ENCODE results near the gene ACIN1.

ACIN1 gene

GRCh38 chr14:23078692-23079116 is 16.2 kb downstream of the ACIN1 start:
- DNase-seq (ENCODE audit: low spot score): no peak

DNA sequence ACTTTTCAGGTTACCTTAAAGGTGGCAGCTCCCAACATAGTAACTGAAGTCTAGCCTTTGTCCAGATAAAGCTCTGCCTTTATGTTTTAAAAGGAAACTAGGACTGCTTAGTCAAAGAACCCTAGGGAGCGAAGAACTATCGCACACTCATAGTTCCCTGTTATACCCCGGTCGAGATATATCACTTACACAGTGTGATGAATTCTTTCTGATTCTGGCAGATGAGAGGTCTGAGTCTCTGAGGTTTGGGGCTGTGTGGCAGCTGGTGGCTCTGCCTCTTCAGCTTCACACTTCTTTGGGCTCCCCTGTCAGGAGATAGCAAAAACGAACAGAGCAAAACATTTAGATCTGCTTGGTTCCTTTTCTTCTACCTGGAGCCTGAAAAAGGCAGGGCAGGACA is 17.0 kb downstream of the ACIN1 start:
- DNase-seq (ENCODE audit: low spot score): no peak

DNA sequence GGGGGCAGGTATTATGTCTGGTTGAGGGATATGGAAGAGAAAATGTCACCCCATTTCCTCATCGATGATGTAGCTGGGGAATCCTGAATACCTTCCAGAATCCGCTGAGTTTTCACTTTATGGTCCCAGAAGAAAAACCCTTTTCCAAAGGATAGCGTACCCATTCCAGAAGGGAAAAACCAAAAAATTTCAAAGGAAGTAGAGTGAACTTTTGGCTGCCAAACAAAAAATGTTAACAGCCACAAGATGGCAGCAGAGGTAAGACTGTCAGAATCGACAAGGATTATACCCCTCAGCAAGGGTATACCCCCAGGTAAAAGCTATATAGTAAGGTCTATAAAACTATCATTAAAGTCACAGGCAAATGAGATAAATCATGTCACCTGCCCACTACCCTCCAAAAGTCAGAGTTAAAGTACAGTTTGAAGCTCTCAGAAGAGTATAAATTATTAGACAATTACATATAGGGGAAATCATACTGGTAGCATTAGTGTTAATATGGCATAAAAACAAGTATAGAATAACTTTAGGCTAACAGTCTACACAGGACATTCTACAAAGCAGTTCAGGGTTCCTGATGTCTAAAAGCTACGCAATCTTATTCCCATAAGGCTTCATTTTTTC is 18.0 kb downstream of the ACIN1 start:
- DNase-seq (ENCODE audit: low spot score): no peak

- no peak for DNase-seq (ENCODE audit: low spot score)
Measured at GRCh38 chr14:23074906-23075305, 20.0 kb downstream of the ACIN1 start.

GRCh38 chr14:23071921-23072539 is 22.9 kb downstream of the ACIN1 start:
- DNase-seq (ENCODE audit: low spot score): no peak

DNA sequence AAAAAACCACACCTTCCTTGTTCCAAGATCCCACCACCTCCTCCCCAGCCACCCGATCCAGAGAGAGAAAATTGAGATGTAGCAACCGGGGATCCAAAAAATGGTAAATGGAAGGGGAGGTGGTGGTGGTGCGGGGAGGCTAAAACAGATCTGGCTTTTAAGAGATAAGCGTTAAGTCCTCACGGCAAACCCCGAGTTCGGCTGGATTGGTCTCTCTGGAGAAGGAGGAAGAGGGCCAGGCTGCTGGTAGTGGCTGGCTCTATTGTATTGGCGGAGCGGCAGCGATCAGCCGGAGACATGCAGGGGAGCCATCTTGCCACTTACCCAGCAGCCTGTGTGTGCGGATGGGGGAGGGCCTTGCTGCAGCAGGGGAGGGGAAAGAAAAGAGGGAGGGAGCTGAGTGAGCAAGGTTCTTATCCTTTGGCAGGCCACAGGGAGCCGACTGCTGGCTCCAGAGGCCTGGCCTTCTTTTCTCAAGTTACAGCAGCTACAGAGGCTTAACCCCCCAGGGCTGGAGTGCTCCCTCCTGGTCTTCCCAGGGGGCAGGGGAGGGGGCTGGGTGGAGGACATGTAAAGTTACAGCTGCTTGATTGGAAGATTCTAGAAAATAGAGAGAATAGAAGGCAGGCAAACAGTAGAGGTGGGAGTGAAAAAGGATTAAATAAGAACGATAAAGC is 23.6 kb downstream of the ACIN1 start:
- peak; percentile 88 for DNase-seq (ENCODE audit: low spot score)

GRCh38 chr14:23070262-23071129 is 24.4 kb downstream of the ACIN1 start:
- DNase-seq (ENCODE audit: low spot score): no peak

- no peak for DNase-seq (ENCODE audit: low spot score)
Measured at GRCh38 chr14:23069413-23069806, 25.5 kb downstream of the ACIN1 start.

- DNase-seq (ENCODE audit: low spot score): peak; percentile 90
Measured at GRCh38 chr14:23068789-23069412, 26.0 kb downstream of the ACIN1 start.

DNA sequence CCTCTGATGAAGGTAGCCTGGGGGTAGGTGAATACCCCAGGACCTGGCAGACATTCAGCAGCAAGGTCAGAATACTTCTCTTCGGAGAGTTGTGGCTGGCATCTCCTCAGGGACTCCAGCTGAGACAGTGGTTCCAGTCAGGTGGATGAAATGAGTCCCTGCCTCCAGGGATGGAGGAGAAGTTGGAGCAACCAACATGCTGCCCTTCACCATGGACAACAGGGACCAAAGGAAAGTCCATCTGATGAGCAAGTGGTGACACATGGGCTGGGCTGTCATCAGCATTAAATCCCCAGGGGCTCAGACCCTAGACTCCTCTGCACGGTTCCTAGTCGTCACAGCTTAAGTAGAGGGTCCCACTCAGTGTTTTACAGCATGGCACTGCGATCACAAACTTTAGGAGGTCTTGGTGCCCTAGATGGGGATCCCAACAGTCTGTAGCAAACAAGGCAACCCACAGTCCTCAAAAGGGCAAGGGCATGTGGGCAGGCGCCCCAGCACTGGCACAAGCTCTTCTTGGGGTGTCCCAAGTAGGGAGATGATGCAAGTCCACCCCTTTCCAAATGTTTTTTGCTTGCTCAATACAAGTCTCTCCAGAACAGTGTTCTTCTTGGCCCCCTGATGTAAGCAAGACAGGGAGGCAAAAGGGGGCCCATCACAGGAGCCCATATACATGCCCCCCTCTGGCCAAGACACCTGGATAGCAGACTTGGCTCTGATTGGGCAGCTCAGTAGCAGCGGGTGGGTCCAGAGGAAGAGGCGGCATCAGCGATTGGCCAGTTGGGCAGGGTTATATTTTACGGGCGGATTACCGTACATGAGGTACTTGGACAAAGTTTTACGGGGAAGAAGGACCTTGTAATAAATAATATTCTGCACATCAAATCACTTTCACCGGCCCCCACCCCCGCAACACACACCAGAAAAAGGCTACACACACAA is 26.8 kb downstream of the ACIN1 start:
- DNase-seq (ENCODE audit: low spot score): no peak

DNA sequence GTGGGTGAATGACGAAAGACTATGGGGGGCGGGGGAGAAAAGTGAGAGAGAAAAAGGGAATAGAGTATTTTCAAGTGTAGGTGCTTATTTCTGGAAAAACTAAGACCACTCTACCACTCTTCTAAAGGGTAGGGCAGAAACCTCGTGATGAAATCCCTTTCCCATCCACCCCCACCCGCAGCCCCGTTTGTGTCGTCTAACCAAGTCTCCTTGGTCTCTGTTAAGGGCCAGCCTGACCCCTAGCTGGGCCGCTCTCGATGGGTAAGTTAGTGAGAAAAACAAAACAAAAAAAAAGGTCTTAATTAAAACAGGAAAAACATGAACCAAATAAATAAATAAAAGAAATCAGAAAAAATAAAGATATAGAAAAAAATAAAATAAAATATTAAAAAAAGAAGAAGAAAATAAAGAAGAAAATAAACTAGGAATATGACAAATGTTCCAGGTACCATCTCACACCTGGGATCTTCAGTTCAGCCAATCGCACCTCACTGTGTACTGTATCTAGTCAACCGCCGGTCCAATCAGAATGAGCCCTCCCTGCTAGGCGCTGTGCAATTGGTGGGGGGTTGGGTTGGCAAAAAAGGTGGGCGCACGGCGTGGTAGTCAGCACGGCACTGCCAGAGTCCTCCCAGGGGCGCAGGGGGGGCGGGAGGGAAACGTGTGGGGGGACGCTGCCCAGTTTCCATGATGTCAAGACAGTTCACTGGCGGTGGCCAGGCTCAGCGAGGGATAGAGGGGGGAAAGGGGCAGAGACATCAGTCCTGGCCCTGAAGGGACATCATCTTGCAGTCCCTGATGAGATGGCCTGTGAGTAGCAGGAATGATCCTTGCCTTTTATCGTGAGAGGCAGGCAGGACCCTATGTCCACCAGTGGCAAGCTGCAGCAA is 27.8 kb downstream of the ACIN1 start:
- no peak for DNase-seq (ENCODE audit: low spot score)

GRCh38 chr14:23066368-23066767 is 28.6 kb downstream of the ACIN1 start:
- no peak for DNase-seq (ENCODE audit: low spot score)

DNA sequence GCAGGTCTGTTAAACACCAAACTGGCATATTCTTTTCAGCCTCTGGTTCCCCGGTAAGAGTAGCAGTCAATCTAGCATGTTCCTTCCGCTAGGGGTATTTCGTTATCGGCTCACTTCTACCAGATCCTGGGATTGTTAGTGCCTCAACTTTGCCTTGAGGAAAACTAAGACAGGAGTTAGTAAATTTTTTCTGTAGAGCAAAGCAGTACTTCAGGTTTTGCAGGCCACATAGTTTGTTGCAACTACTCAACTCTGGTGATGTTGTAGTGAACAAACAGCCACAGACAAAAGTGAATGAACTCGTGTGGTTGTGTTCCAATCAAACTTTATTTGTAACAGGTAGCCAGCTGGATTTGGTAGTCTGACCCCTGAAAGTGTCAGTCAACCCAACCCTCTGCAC is 31.3 kb downstream of the ACIN1 start:
- no peak for DNase-seq (ENCODE audit: low spot score)

DNA sequence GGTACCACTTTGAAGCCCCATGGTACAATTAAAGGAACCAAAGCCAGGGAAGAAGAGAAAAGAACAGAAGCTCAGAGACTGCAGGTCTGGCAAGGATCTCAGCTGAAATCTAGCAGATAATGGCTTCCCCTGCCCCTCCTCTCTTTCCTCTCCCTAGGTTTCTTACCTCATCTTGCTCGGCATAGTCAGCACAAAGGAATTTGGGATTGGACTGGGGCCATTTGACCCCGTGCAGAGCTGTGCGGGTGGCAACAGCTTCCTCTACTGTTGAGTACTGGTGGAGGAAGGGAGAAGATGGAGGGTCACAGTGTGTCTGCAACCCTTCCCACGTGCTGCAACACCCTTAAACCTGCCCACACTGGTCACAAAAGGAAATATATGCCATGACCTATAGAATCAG is 32.9 kb downstream of the ACIN1 start:
- DNase-seq (ENCODE audit: low spot score): no peak

DNA sequence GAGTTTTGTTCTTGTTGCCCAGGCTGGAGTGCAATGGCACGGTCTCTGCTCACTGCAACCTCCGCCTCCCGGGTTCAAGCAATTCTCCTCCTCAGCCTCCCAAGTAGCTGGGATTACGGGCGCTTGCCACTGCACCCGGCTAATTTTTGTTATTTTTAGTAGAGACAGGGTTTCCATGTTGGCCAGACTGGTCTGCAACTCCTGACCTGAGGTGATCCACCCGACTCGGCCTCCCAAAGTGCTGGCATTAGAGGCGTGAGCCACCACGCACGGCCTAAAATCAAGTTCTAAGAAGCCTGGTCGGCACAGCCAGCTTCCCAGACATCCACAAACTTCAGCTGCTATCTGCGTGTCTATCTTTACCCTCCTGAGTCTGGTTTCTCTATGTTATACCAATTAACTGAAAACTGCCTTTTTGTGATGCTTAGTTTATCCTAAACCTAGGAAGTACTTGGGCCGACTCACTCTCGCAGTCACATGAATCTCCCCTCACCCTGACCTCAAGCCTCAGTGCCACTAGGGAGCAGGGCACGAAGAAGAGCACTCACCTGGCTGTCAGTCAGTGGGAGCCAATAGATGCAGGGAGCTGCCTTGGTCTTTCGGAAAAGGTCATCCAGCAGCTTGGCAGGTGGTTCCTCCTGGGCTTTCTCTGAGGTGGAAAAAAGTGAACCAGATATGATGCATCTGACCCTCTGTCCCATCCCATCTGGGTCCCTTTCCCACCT is 34.2 kb downstream of the ACIN1 start:
- no peak for DNase-seq (ENCODE audit: low spot score)

- DNase-seq (ENCODE audit: low spot score): no peak
Measured at GRCh38 chr14:23058654-23059504, 36.1 kb downstream of the ACIN1 start.

DNA sequence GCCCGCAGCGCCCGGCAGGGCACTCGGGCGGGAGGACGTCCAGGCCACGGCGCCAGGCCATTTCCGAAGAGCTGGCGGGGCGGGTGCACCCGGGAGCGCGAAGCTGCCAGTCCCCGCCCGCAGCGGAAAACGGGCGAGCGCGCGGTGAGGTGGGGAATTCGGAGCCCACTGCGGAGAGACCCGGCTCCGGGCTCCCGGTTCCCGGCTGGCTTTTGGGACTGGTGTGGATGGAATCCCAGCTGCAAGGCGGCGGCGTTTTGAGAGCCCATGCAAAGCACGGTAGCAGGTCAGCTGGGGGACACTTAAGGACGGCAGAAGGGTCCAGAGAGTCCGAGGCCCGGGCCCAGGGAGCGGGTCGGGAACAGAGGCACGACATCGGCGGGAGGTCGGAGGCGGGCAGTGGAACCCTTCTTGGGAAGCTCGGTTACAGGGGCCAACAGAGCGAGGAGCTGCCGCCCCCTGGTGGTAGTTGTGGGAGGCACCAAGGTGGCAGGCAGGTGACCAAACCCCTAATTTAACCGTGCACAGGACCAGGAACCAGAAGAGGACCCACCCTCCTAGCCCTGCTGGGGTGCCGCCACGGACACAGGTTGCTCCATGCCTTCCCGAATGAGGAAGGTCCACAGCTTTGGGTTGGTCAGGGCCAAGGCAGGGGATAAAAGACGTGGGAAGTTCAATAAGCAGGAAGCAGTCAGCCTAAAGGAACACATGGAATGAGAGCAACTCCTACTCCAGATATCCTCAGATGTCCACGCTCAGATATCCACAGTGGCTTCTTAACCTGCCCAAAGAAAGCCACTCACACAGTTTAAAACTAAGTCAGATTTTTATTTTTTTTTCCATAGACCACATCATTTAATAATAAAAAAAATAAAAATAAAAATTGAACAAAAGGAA is 36.9 kb downstream of the ACIN1 start:
- DNase-seq (ENCODE audit: low spot score): peak; percentile 90

Measured in germinal center (tissue), 1 donor.